ENCODE measurements around the gene LINS1. TPM values are rescaled to one million over a fixed set of nuclear protein-coding genes. Genes with fewer than 3 reads are reported as not detected.

LINS1 gene
- total RNA-seq, 1 donor from 2014 or later: 18.8 TPM

DNA sequence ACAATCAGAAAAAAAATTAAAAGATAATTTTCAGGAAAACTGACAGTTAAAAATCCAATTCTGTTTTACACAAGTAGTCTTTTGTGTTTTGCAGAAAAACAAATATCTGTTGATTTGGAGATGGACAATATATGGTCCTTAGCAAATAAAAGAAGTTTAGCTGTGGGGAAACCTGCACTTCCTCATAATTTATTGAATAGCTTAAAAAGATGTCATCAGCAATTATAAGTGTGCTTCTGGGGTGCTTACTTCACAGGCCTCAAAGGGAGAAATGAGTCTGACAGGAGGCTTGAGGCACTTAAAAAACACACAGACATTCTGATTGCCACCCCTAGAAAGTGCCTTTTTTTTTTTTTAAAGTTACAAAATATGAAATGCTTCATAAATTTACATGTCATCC is 41.7 kb downstream of the LINS1 start:
- Histone ChIP-seq H3K27ac (no peak overlapping the region), H3K36me3 (no peaks in the 10 kb centered on the region), H3K4me3 (no peak overlapping the region), H3K4me1 (no peaks in the 10 kb centered on the region), H3K9me3 (no peaks in the 10 kb centered on the region), H3K27me3 (ENCODE audit: low read depth) (no peaks in the 10 kb centered on the region)
- no peak for DNase-seq
- ATAC-seq: no peak
- intact Hi-C loops (cut with DNase I): no loop called here
- TF ChIP-seq, protein P1, sequence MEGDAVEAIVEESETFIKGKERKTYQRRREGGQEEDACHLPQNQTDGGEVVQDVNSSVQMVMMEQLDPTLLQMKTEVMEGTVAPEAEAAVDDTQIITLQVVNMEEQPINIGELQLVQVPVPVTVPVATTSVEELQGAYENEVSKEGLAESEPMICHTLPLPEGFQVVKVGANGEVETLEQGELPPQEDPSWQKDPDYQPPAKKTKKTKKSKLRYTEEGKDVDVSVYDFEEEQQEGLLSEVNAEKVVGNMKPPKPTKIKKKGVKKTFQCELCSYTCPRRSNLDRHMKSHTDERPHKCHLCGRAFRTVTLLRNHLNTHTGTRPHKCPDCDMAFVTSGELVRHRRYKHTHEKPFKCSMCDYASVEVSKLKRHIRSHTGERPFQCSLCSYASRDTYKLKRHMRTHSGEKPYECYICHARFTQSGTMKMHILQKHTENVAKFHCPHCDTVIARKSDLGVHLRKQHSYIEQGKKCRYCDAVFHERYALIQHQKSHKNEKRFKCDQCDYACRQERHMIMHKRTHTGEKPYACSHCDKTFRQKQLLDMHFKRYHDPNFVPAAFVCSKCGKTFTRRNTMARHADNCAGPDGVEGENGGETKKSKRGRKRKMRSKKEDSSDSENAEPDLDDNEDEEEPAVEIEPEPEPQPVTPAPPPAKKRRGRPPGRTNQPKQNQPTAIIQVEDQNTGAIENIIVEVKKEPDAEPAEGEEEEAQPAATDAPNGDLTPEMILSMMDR (IDR thresholded peaks at IDR 0.05): no peak

DNA sequence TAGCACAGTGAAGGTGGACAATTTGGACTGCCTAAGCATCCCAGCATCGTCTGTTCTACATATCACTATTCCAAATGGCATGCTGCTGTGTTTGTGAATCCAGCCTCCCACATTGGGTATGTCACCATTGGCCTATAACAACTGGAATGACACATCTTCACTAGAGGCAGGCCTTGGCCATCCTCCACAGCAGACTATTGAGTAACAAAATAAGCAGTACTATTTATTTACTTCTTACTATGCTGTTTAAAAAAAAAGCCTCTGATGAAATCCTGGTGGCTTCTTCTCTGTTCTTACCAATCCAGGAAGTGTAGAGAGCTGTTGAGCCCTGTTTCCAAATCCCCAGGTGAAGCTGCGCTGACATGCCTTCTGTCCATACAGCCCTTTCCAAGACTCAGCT is 42.7 kb downstream of the LINS1 start:
- ATAC-seq: peak; percentile 59 to 76
- DNase-seq: no peak
- H3K4me1 ChIP-seq: no peaks in the 10 kb centered on the region
- H3K27me3 ChIP-seq (ENCODE audit: low read depth): no peaks in the 10 kb centered on the region
- H3K27ac ChIP-seq: no peak overlapping the region
- TF ChIP-seq, protein P1 (IDR thresholded peaks at IDR 0.05): no peak
- no peak overlapping the region for H3K4me3 ChIP-seq
- H3K9me3 ChIP-seq: no peaks in the 10 kb centered on the region
- intact Hi-C loops (cut with DNase I): no loop called here
- H3K36me3 ChIP-seq: no peaks in the 10 kb centered on the region

DNA sequence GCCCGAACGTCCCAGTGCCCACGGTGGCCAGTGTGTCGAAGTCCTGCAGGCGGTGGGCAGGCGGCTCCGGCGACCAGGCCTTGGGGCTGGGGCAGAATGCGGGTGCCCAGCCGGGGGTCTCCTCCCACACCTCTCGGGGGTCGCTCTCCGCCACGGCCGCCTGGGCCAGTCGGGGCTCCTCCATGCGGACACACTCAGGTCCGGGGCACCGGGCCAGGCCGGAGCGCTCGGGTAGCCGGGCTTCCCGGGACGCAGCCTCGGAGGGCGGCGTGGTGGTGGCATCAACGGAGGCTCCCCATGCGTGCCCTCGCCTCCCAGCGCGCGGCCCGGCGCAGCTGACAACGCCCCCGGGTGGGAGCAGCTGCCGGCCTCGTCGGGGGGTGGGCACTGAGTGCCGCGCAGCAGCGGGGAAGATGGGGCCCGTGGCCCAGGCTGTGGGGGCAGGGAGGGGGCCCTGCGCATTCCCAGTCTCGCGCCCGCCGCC is 43.2 kb downstream of the LINS1 start:
- Histone ChIP-seq H3K36me3 (no peaks in the 10 kb centered on the region), H3K27ac (no peak overlapping the region)

DNA sequence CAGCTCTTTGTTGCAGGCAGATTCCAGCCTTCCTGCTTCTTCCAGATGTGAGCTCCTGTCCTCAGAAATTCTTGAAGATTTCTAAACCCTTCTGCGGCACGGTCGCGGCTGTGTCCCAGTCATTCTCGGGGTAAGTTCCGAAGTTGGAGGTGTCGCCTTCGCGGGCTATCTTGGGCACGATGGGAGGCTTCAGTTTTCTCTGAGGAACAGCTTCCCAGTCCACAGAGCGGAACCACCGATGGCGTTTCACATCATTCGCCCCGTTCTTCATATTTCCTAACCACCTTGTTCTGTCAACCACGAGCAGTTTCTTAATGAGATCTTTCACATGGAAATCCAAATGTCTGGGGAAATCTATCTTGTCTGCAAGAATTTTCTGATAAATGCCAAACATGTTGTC is 48.5 kb downstream of the LINS1 start:
- no peaks in the 10 kb centered on the region for H3K4me1 ChIP-seq
- TF ChIP-seq, protein P1 (IDR thresholded peaks at IDR 0.05): no peak
- H3K9me3 ChIP-seq: no peaks in the 10 kb centered on the region
- H3K36me3 ChIP-seq: no peaks in the 10 kb centered on the region
- no peak for DNase-seq
- intact Hi-C loops (cut with DNase I): no loop called here
- no peak overlapping the region for H3K4me3 ChIP-seq
- no peak for ATAC-seq
- H3K27ac ChIP-seq: no peak overlapping the region
- H3K27me3 ChIP-seq (ENCODE audit: low read depth): no peaks in the 10 kb centered on the region

More for the DNA sequence above, 43.2 kb downstream of the LINS1 start:
- no peak overlapping the region for H3K4me3 ChIP-seq
- DNase-seq (peak; percentile 48), ATAC-seq (peak; percentile 12 to 19)
- H3K9me3 ChIP-seq: no peaks in the 10 kb centered on the region
- no peaks in the 10 kb centered on the region for H3K27me3 ChIP-seq (ENCODE audit: low read depth)
- H3K4me1 ChIP-seq: no peaks in the 10 kb centered on the region
- intact Hi-C loops (cut with DNase I): no loop called here
- TF ChIP-seq, protein P1 (IDR thresholded peaks at IDR 0.05): no peak

DNA sequence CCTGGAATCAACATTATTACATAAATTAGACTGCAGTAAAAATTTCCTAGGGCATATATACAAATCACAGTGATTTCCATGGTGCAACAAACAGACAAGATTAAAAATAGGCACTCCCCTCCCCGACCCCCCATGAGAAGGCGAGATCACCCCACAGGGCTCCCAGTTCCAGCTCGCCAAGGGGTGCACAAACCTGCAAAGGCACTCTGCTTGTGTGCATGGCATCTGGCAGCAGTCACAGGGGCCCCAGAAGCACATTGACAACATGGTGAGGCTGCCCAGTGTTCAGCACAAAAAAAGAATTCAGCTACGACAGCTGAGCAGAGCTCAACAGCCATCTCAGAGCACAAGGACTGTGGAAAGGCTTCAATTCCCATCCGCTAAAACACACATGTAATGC is 54.0 kb downstream of the LINS1 start:
- no peak overlapping the region for H3K27ac ChIP-seq
- TF ChIP-seq, protein P1 (IDR thresholded peaks at IDR 0.05): no peak
- no peak overlapping the region for H3K4me3 ChIP-seq
- no peak for ATAC-seq
- H3K27me3 ChIP-seq (ENCODE audit: low read depth): peaks cover 15% of the 10 kb centered on the region
- intact Hi-C loops (cut with DNase I): no loop called here
- no peak for DNase-seq
- no peaks in the 10 kb centered on the region for H3K4me1 ChIP-seq
- H3K9me3 ChIP-seq: no peaks in the 10 kb centered on the region
- no peaks in the 10 kb centered on the region for H3K36me3 ChIP-seq

DNA sequence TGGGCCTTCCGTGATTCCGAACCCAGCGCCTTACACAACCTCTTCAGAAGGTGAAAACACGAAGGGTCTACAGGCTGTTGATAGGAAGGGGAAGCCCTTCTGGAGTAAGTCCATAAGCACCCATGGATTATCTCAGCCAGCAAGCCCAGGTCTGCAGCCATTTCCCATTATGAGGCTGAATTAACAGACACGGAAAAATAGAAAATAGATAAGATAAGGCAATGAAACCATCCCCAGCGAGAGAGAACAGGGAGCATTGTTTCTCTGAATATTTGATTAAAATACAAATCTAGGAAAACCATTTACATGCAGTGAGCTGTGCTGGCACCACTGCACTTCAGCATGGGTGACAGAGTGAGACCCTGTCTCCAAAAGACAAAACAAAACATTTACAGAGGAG is 57.0 kb downstream of the LINS1 start:
- Histone ChIP-seq H3K4me3 (no peak overlapping the region), H3K4me1 (no peaks in the 10 kb centered on the region), H3K27ac (no peak overlapping the region), H3K36me3 (no peaks in the 10 kb centered on the region), H3K27me3 (ENCODE audit: low read depth) (peaks cover 18% of the 10 kb centered on the region), H3K9me3 (no peaks in the 10 kb centered on the region)
- ATAC-seq (no peak), DNase-seq (no peak)
- intact Hi-C loops (cut with DNase I): no loop called here
- TF ChIP-seq, protein P1 (IDR thresholded peaks at IDR 0.05): no peak

Measured in lower lobe of right lung (tissue), 2 donors.